ENCODE measurements around the gene RGS9. TPM values are rescaled to one million over a fixed set of nuclear protein-coding genes. Genes with fewer than 3 reads are reported as not detected.

The RGS9 gene
- total and polyA plus RNA-seq, 10 of the 15 experiments (the other 5 are each of a cell fraction or from before 2014, with no cell fraction given): 1.1 to 10.6 (median 5.6) TPM

DNA sequence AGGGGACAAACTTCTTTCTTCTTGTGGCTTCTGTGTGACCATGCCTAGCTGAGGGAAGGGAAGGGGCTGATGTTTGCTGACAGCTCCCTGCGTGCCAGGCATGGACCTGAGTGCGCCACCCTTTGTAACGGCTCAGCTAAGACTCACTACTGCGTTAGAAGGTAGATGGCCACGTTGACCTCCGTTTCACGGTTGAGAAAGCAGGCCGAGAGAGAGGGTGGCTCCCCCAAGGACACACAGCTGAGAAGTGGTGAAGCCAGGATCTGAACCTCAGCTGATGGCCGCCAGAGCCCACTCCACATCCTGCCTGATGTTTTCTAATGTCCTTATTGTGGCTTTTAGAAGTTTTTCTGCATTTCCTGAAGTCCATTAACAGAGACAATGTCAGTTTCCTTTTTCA lies 45.1 kb downstream of the RGS9 start (continued):
- TF ChIP-seq, protein P1, sequence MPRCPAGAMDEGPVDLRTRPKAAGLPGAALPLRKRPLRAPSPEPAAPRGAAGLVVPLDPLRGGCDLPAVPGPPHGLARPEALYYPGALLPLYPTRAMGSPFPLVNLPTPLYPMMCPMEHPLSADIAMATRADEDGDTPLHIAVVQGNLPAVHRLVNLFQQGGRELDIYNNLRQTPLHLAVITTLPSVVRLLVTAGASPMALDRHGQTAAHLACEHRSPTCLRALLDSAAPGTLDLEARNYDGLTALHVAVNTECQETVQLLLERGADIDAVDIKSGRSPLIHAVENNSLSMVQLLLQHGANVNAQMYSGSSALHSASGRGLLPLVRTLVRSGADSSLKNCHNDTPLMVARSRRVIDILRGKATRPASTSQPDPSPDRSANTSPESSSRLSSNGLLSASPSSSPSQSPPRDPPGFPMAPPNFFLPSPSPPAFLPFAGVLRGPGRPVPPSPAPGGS (IDR thresholded peaks at IDR 0.05; ENCODE audit: borderline replicate concordance, insufficient read depth, low read depth, low read length, poor library complexity, severe bottlenecking): no peak
- TF ChIP-seq RAD51 (IDR thresholded peaks at IDR 0.05): no peak
- TF ChIP-seq FOS (IDR thresholded peaks at IDR 0.05; ENCODE audit: borderline replicate concordance, extremely low read depth, insufficient read length): no peak
- TF ChIP-seq PAX8 (IDR thresholded peaks at IDR 0.05): no peak
- TF ChIP-seq CHD2 (IDR thresholded peaks at IDR 0.05; ENCODE audit: borderline replicate concordance, low read depth, low read length): peak; percentile 49; the same call in 1 of the 2 replicates
- TF ChIP-seq SMAD5 (IDR thresholded peaks at IDR 0.05; ENCODE audit: low read depth): no peak
- no peak for TF ChIP-seq CREB1 (IDR thresholded peaks at IDR 0.05; ENCODE audit: low read depth)
- no peak for TF ChIP-seq ZNF622 (IDR thresholded peaks at IDR 0.05)
- TF ChIP-seq NFXL1 (IDR thresholded peaks at IDR 0.05; ENCODE audit: borderline replicate concordance): no peak
- TF ChIP-seq NFYA (IDR thresholded peaks at IDR 0.05; ENCODE audit: borderline replicate concordance, low read depth, low read length): no peak
- TF ChIP-seq, protein P2, sequence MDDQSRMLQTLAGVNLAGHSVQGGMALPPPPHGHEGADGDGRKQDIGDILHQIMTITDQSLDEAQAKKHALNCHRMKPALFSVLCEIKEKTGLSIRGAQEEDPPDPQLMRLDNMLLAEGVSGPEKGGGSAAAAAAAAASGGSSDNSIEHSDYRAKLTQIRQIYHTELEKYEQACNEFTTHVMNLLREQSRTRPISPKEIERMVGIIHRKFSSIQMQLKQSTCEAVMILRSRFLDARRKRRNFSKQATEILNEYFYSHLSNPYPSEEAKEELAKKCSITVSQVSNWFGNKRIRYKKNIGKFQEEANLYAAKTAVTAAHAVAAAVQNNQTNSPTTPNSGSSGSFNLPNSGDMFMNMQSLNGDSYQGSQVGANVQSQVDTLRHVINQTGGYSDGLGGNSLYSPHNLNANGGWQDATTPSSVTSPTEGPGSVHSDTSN (IDR thresholded peaks at IDR 0.05; ENCODE audit: insufficient replicate concordance, low read depth, low read length): no peak
- TF ChIP-seq EED (IDR thresholded peaks at IDR 0.05; ENCODE audit: low read depth): no peak
- TF ChIP-seq ZSCAN29 (IDR thresholded peaks at IDR 0.05): 0 out of 2 replicates have a peak, but pooled peaks have one; percentile 3
- TF ChIP-seq, protein P3, sequence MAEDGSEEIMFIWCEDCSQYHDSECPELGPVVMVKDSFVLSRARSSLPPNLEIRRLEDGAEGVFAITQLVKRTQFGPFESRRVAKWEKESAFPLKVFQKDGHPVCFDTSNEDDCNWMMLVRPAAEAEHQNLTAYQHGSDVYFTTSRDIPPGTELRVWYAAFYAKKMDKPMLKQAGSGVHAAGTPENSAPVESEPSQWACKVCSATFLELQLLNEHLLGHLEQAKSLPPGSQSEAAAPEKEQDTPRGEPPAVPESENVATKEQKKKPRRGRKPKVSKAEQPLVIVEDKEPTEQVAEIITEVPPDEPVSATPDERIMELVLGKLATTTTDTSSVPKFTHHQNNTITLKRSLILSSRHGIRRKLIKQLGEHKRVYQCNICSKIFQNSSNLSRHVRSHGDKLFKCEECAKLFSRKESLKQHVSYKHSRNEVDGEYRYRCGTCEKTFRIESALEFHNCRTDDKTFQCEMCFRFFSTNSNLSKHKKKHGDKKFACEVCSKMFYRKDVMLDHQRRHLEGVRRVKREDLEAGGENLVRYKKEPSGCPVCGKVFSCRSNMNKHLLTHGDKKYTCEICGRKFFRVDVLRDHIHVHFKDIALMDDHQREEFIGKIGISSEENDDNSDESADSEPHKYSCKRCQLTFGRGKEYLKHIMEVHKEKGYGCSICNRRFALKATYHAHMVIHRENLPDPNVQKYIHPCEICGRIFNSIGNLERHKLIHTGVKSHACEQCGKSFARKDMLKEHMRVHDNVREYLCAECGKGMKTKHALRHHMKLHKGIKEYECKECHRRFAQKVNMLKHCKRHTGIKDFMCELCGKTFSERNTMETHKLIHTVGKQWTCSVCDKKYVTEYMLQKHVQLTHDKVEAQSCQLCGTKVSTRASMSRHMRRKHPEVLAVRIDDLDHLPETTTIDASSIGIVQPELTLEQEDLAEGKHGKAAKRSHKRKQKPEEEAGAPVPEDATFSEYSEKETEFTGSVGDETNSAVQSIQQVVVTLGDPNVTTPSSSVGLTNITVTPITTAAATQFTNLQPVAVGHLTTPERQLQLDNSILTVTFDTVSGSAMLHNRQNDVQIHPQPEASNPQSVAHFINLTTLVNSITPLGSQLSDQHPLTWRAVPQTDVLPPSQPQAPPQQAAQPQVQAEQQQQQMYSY (CRISPR knock-in tag; IDR thresholded peaks at IDR 0.05): 0 out of 2 replicates have a peak, but pooled peaks have one; percentile 22
- TF ChIP-seq, protein P4, sequence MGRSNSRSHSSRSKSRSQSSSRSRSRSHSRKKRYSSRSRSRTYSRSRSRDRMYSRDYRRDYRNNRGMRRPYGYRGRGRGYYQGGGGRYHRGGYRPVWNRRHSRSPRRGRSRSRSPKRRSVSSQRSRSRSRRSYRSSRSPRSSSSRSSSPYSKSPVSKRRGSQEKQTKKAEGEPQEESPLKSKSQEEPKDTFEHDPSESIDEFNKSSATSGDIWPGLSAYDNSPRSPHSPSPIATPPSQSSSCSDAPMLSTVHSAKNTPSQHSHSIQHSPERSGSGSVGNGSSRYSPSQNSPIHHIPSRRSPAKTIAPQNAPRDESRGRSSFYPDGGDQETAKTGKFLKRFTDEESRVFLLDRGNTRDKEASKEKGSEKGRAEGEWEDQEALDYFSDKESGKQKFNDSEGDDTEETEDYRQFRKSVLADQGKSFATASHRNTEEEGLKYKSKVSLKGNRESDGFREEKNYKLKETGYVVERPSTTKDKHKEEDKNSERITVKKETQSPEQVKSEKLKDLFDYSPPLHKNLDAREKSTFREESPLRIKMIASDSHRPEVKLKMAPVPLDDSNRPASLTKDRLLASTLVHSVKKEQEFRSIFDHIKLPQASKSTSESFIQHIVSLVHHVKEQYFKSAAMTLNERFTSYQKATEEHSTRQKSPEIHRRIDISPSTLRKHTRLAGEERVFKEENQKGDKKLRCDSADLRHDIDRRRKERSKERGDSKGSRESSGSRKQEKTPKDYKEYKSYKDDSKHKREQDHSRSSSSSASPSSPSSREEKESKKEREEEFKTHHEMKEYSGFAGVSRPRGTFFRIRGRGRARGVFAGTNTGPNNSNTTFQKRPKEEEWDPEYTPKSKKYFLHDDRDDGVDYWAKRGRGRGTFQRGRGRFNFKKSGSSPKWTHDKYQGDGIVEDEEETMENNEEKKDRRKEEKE (IDR thresholded peaks at IDR 0.05): no peak
- TF ChIP-seq TARDBP (IDR thresholded peaks at IDR 0.05; ENCODE audit: borderline replicate concordance): no peak
- TF ChIP-seq GATAD2B (conservative IDR thresholded peaks at IDR 0.05; ENCODE audit: low read depth): no peak
- TF ChIP-seq ZNF207 (IDR thresholded peaks at IDR 0.05; ENCODE audit: borderline replicate concordance): no peak
- TF ChIP-seq CREM (IDR thresholded peaks at IDR 0.05; ENCODE audit: low read depth): no peak
- no peak for TF ChIP-seq STAT3 (IDR thresholded peaks at IDR 0.05; ENCODE audit: low read depth, low read length)
- TF ChIP-seq POLR2AphosphoS2 (IDR thresholded peaks at IDR 0.05; ENCODE audit: low read depth, low read length): no peak
- TF ChIP-seq CBX5 (IDR thresholded peaks at IDR 0.05; ENCODE audit: low read depth): no peak
- TF ChIP-seq WRNIP1 (IDR thresholded peaks at IDR 0.05; ENCODE audit: borderline replicate concordance, low read depth, low read length): no peak

All from GM12878 (cell line).